Mesenchymal stem cell (in vitro differentiated cells and primary cell): ENCODE measurements around the gene TMEM129.

Experiments
- DNase-seq: peaks from one replicate; pipeline ENCODE4 v3.0.0-alpha.2; 2013
- H2AFZ ChIP-seq: one replicate; pipeline ENCODE4 v1.6.1; 2013; ENCODE audit warnings: low read depth, mild to moderate bottlenecking, control low read depth, inconsistent platforms, low read length, moderate library complexity
- H2AK5ac ChIP-seq: 2 replicates; pipeline ENCODE4 v1.6.1; 2013; ENCODE audit warnings: low read length, moderate library complexity, mild to moderate bottlenecking, inconsistent platforms; ENCODE audit not compliant: severe bottlenecking
- H2BK120ac ChIP-seq: one replicate; pipeline ENCODE4 v1.6.1; 2013; ENCODE audit warnings: low read depth, mild to moderate bottlenecking, inconsistent platforms, low read length, moderate library complexity
- H2BK12ac ChIP-seq, 2 experiments: one replicate each; pipeline ENCODE4 v1.6.1; 2013; ENCODE audit warnings: inconsistent platforms in 2 of 2, low read length in 2 of 2, mild to moderate bottlenecking in 2 of 2, moderate library complexity in 2 of 2, control low read depth in 1 of 2
- H2BK15ac ChIP-seq: one replicate; pipeline ENCODE4 v1.6.1; 2013; ENCODE audit warnings: mild to moderate bottlenecking, low read depth, inconsistent platforms; ENCODE audit not compliant: poor library complexity, severe bottlenecking
- H2BK5ac ChIP-seq: 2 replicates; pipeline ENCODE4 v1.6.1; 2013; ENCODE audit warnings: low read depth, mild to moderate bottlenecking, low read length, control low read depth, inconsistent platforms; ENCODE audit not compliant: poor library complexity, severe bottlenecking
- H3K14ac ChIP-seq, 2 experiments: one replicate each; pipeline ENCODE4 v1.6.1; 2013; ENCODE audit warnings: inconsistent platforms in 2 of 2, low read length in 2 of 2, control low read depth in 1 of 2, mild to moderate bottlenecking in 1 of 2, moderate library complexity in 1 of 2
- H3K18ac ChIP-seq, 2 experiments: one replicate each; pipeline ENCODE4 v1.6.1; 2013; ENCODE audit warnings: inconsistent platforms in 2 of 2, low read length in 2 of 2, control low read depth in 1 of 2, low read depth in 1 of 2, mild to moderate bottlenecking in 1 of 2
- H3K23ac ChIP-seq, 2 experiments: one replicate each; pipeline ENCODE4 v1.6.1; 2013; ENCODE audit warnings: inconsistent platforms in 2 of 2, low read length in 2 of 2, mild to moderate bottlenecking in 2 of 2, moderate library complexity in 2 of 2, control low read depth in 1 of 2
- H3K27ac ChIP-seq: 2 replicates; pipeline ENCODE4 v1.5.1; 2013; ENCODE audit warnings: mild to moderate bottlenecking, moderate library complexity, low read length, control low read depth, inconsistent platforms; ENCODE audit not compliant: poor library complexity, severe bottlenecking
- H3K27me3 ChIP-seq, 2 experiments: 2 replicates each; pipeline versions ENCODE4 v1.6.1 to v1.7.0; 2013; ENCODE audit warnings: low read length in 2 of 2, mild to moderate bottlenecking in 2 of 2, moderate library complexity in 2 of 2, control low read depth in 1 of 2, inconsistent platforms in 1 of 2; ENCODE audit not compliant: control insufficient read depth in 1 of 2, insufficient read depth in 1 of 2
- H3K36me3 ChIP-seq, 2 experiments: 2 replicates each; pipeline versions ENCODE4 v1.6.1 to v1.7.0; 2013; ENCODE audit warnings: low read length in 2 of 2, control low read depth in 1 of 2, inconsistent platforms in 1 of 2, low read depth in 1 of 2, mild to moderate bottlenecking in 1 of 2; ENCODE audit not compliant: insufficient read depth in 2 of 2, control insufficient read depth in 1 of 2
- H3K4ac ChIP-seq, 2 experiments: one replicate each; pipeline ENCODE4 v1.6.1; 2013; ENCODE audit warnings: inconsistent platforms in 2 of 2, low read length in 2 of 2, mild to moderate bottlenecking in 2 of 2, moderate library complexity in 2 of 2, control low read depth in 1 of 2, low read depth in 1 of 2
- H3K4me1 ChIP-seq: 2 replicates; pipeline ENCODE4 v1.6.1; 2013; ENCODE audit warnings: low read depth, low read length, control low read depth; ENCODE audit not compliant: control insufficient read depth, insufficient read depth
- H3K4me2 ChIP-seq: 2 replicates; pipeline ENCODE4 v1.6.1; 2013; ENCODE audit warnings: low read length, mild to moderate bottlenecking, inconsistent platforms; ENCODE audit not compliant: poor library complexity, severe bottlenecking
- H3K4me3 ChIP-seq, 2 experiments: 2 replicates each; pipeline versions ENCODE4 v1.5.1 to v1.7.0; 2013; ENCODE audit warnings: low read length in 2 of 2, mild to moderate bottlenecking in 2 of 2, control low read depth in 1 of 2, low read depth in 1 of 2; ENCODE audit not compliant: insufficient read depth in 1 of 2
- H3K79me1 ChIP-seq: replicated peaks from 2 replicates; pipeline ENCODE4 v1.6.1; 2013; ENCODE audit warnings: mild to moderate bottlenecking, control low read depth, low read length, inconsistent platforms; ENCODE audit not compliant: poor library complexity, severe bottlenecking
- H3K9ac ChIP-seq: 2 replicates; pipeline ENCODE4 v1.7.0; 2013; ENCODE audit warnings: mild to moderate bottlenecking, low read length, moderate library complexity
- H3K9me3 ChIP-seq: 2 replicates; pipeline ENCODE4 v1.7.0; 2013; ENCODE audit warnings: mild to moderate bottlenecking, low read length; ENCODE audit not compliant: control insufficient read depth
- H4K8ac ChIP-seq: one replicate; pipeline ENCODE4 v1.6.1; 2013; ENCODE audit warnings: inconsistent platforms, mild to moderate bottlenecking, low read length, moderate library complexity
- H4K91ac ChIP-seq: one replicate; pipeline ENCODE4 v1.6.1; 2013; ENCODE audit warnings: mild to moderate bottlenecking, low read length, inconsistent platforms
- WGBS: methylation state at CpG from one replicate; pipeline ENCODE4 v1.1.7; 2013; ENCODE audit warnings: mixed read lengths; 5-methylcytosine and 5-hydroxymethylcytosine counted together

Gene TMEM129

DNA sequence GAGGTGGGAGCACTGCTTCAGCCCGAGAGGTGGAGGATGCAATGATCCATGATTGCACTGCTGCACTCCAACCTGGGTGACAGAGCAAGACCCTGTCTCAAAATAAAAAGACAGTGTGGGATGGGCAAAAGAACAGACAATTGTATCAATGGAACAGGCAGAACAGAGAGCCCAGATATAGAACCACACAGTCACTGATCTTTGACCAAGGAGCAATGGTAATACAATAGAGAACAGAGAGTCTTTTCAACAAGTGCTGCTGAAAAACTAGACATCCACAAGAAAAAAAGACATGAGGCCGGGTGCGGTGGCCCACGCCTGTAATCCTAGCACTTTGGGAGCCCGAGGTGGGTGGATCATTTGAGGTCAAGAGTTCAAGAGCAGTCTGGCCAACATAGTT lies 42.9 kb downstream of the TMEM129 start:
- Histone ChIP-seq H2AK5ac (no peak overlapping the region), H2AFZ (no peak overlapping the region), H3K79me1 (peaks cover 6% of the 10 kb centered on the region), H3K4me1 (peaks cover 3% of the 10 kb centered on the region), H3K27ac (no peak overlapping the region), H3K36me3 (peaks cover 0 to 3% of the 10 kb centered on the region in 2 experiments), H2BK15ac (no peak overlapping the region), H4K8ac (no peak overlapping the region), H3K18ac (no peak overlapping the region), H3K9me3 (no peaks in the 10 kb centered on the region), H2BK5ac (no peak overlapping the region), H3K4me2 (no peak overlapping the region), H3K4ac (no peak overlapping the region), H2BK12ac (no peak overlapping the region), H3K23ac (no peak overlapping the region), H3K27me3 (peaks cover 0 to 4% of the 10 kb centered on the region in 2 experiments), H3K4me3 (no peak overlapping the region), H3K14ac (no peak overlapping the region), H4K91ac (no peak overlapping the region), H3K9ac (no peak overlapping the region), H2BK120ac (no peak overlapping the region)
- 85% methylated on average over 5 of the region's 5 CpGs for WGBS
- no peak for DNase-seq

DNA sequence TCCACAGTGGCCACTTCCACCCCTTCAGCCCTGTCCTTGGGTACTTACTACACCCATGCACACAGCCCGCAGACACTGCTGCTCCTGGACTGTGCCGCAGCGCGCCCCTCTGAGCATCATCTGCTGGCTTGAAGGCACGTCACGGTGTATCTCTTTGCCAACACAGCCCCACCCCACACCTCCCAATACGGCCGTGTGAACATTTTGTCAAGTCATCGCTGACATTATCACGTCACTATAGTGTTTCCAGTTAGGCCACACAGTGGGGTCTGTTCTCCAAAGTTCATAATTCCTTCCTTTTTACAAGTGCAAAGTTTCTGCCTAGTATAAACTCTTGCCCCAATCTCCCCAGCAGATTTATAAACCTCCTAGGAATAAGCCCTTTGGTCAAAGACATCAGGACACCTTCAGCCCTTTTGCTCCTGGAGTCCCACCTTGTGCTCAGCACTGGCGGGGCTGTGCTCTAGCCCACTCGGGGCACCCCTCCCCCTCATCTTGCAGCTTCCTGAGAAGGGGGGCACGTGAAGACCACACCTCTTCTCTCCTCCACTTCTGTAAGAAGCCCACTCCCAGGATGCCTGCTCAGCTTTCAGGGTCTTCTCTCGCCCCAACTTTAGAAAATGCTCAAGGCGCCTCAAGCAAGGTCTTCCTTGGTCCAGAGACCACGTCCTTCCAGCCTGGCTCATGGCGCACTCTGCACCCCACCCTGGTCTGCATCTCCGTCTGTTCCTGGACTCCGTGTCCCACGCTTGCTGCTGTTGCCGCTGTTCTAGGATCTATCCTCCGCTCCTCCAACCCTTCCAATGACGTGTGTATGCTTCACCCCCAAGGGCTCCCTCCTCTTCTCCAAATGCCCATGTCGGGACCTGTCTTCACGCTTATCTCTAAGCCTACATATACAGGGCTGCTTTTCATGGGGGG lies 44.3 kb downstream of the TMEM129 start:
- Histone ChIP-seq H3K27me3 (peaks cover 0 to 4% of the 10 kb centered on the region in 2 experiments), H3K4ac (no peak overlapping the region), H3K23ac (no peak overlapping the region), H3K36me3 (peaks cover 0 to 3% of the 10 kb centered on the region in 2 experiments), H4K91ac (no peak overlapping the region), H3K79me1 (peaks cover 6% of the 10 kb centered on the region), H2AFZ (no peak overlapping the region), H3K9me3 (no peaks in the 10 kb centered on the region), H3K14ac (no peak overlapping the region), H3K4me3 (no peak overlapping the region), H3K4me2 (no peak overlapping the region), H4K8ac (no peak overlapping the region), H3K27ac (no peak overlapping the region), H3K4me1 (no peaks in the 10 kb centered on the region), H2BK5ac (no peak overlapping the region), H3K18ac (no peak overlapping the region), H2BK120ac (no peak overlapping the region), H2BK12ac (no peak overlapping the region), H2BK15ac (no peak overlapping the region), H3K9ac (no peak overlapping the region), H2AK5ac (no peak overlapping the region)
- WGBS, result 88% methylated on average over 25 of the region's 25 CpGs
- no peak for DNase-seq

DNA sequence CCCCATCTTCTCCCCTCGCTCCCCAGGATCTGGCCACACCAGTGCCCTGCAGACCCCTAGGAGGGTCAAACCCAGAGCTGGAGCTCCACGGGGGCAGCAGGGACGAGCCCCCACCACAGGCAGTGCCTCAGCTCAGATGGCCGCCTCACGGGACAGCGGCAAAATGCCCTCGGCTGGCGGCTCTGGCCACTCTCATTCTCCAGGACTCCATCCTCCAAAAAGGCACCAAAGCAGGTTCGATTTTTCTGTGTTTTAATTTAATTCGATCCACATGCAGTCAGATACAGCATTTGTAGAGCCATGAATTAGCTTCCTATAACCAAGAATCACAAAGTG lies 45.4 kb downstream of the TMEM129 start:
- Histone ChIP-seq H3K27me3 (peaks cover 0 to 4% of the 10 kb centered on the region in 2 experiments), H3K4me3 (no peak overlapping the region), H3K14ac (no peak overlapping the region), H3K36me3 (peaks cover 0 to 7% of the 10 kb centered on the region in 2 experiments), H2BK12ac (no peak overlapping the region), H3K23ac (no peak overlapping the region), H4K8ac (no peak overlapping the region), H3K4me1 (no peaks in the 10 kb centered on the region), H2BK15ac (no peak overlapping the region), H2BK5ac (no peak overlapping the region), H3K9me3 (no peaks in the 10 kb centered on the region), H3K18ac (no peak overlapping the region), H3K4ac (no peak overlapping the region), H3K27ac (no peak overlapping the region), H2AFZ (no peak overlapping the region), H2BK120ac (no peak overlapping the region), H3K4me2 (no peak overlapping the region), H2AK5ac (no peak overlapping the region), H3K9ac (no peak overlapping the region), H4K91ac (no peak overlapping the region), H3K79me1 (peaks cover 3% of the 10 kb centered on the region)
- WGBS, result 78% methylated on average over 10 of the region's 10 CpGs
- DNase-seq, result no peak

DNA sequence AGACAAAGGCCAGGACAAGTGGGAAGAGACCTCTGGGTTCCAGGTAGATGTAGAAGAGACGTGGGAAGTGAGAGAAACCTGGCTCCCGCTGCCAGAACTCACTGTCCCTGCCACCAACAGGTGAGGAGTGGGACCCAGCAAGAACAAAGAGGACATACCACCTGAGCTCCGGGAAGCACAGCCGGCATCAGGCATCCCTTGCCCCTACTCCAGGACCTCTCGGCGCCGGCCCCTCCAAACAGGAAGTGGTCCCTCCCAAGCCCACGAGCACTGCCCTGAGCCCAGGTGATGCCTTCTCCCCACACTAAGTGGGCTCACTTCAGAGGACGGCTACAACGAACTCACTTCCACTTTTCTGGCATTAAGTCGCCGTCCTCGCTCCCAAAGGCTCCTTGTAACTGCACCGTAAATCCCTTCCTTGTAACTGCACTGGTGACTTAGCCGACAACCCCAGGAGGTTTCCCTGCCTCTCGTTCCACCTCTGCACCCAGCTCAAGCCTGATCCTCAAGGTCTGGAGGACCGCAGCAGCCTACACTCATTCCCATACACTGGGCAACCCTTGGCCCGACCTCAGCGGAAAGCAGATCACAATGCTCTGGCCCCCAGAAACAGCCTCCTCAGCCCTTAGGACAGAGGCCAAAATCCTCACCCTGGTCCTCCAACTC lies 45.9 kb downstream of the TMEM129 start:
- H3K18ac ChIP-seq, result no peak overlapping the region
- H3K9me3 ChIP-seq, result no peaks in the 10 kb centered on the region
- no peak overlapping the region for H3K14ac ChIP-seq
- no peak overlapping the region for H3K4me2 ChIP-seq
- H2AFZ ChIP-seq, result no peak overlapping the region
- H3K27ac ChIP-seq, result no peak overlapping the region
- no peak overlapping the region for H3K4ac ChIP-seq
- H4K8ac ChIP-seq, result no peak overlapping the region
- DNase-seq, result no peak
- no peak overlapping the region for H3K9ac ChIP-seq
- no peak overlapping the region for H4K91ac ChIP-seq
- no peak overlapping the region for H2BK12ac ChIP-seq
- WGBS, result 83% methylated on average over 19 of the region's 19 CpGs
- H2BK15ac ChIP-seq, result no peak overlapping the region
- no peak overlapping the region for H2AK5ac ChIP-seq
- no peak overlapping the region for H3K4me3 ChIP-seq
- no peaks in the 10 kb centered on the region for H3K4me1 ChIP-seq
- peaks cover 0 to 4% of the 10 kb centered on the region in 2 experiments for H3K27me3 ChIP-seq
- no peak overlapping the region for H3K23ac ChIP-seq
- peaks cover 3% of the 10 kb centered on the region for H3K79me1 ChIP-seq
- H2BK120ac ChIP-seq, result no peak overlapping the region
- peaks cover 0 to 11% of the 10 kb centered on the region in 2 experiments for H3K36me3 ChIP-seq
- H2BK5ac ChIP-seq, result no peak overlapping the region
